Endothelial cell of umbilical vein (primary cell): ENCODE data around the gene BABAM2. TPM values are rescaled to one million over a fixed set of nuclear protein-coding genes. Genes with fewer than 3 reads are reported as not detected.

Experiments
- BruUV-seq: library from RNA; stranded (reverse); fragments of 400-500 nt; replicated peaks from 2 replicates; lab custom pipeline; 2021; lab: Mats Ljungman, UMichigan
- CTCF ChIA-PET: fragments of 300-600, 350-600 bp; sonication (Branson Sonifier 250); formaldehyde crosslinking; loops from one replicate; lab custom pipeline; 2021; ENCODE audit warnings: antibody characterized with exemption, inconsistent platforms; lab: Charles Lee
- POLR2A ChIA-PET: fragments of 300-600, 350-600 bp; sonication (Branson Sonifier 250); formaldehyde crosslinking; loops from one replicate; lab custom pipeline; 2021; ENCODE audit warnings: antibody characterized with exemption, inconsistent platforms; lab: Charles Lee
- DNase-seq: peaks from one replicate; pipeline ENCODE4 v3.0.0-alpha.2; 2011; ENCODE audit warnings: low read depth, low spot score
- FAIRE-seq: peaks from 2 replicates; lab custom pipeline; 2011; peaks lifted over from hg19 to GRCh38; lab: Jason Lieb, UNC
- H2AFZ ChIP-seq: 2 replicates; pipeline ENCODE4 v1.6.0; 2012; ENCODE audit warnings: low read depth, low read length, control low read depth, inconsistent platforms
- H3K27ac ChIP-seq: 2 replicates; pipeline ENCODE4 v1.5.1; 2011; ENCODE audit warnings: low read depth, mild to moderate bottlenecking, control low read depth, low read length, moderate library complexity; ENCODE audit not compliant: insufficient read depth
- H3K27me3 ChIP-seq, 2 experiments: 2 replicates each; pipeline versions ENCODE4 v1.6.0 to v1.6.1; 2011; ENCODE audit warnings: low read length in 2 of 2, mixed read lengths in 1 of 2; ENCODE audit not compliant: control insufficient read depth in 2 of 2, insufficient read depth in 2 of 2
- H3K36me3 ChIP-seq, 2 experiments: 2 replicates in 1 of 2; 3 replicates in 1 of 2; pipeline ENCODE4 v1.5.1; 2011; ENCODE audit warnings: low read length in 2 of 2, mild to moderate bottlenecking in 1 of 2, moderate library complexity in 1 of 2; ENCODE audit not compliant: control insufficient read depth in 2 of 2, insufficient read depth in 2 of 2; ENCODE audit errors: extremely low read depth in 1 of 2
- H3K4me1 ChIP-seq: 3 replicates; pipeline ENCODE4 v1.5.1; 2011; ENCODE audit warnings: mild to moderate bottlenecking, low read length; ENCODE audit not compliant: control insufficient read depth, insufficient read depth; ENCODE audit errors: extremely low read depth
- H3K4me2 ChIP-seq: 2 replicates; pipeline ENCODE4 v1.6.1; 2011; ENCODE audit warnings: low read length, control low read depth, mixed read lengths; ENCODE audit not compliant: insufficient read depth
- H3K4me3 ChIP-seq, 3 experiments: fragments of 200-600 bp in 1 of 3; sonication (generic), shearing (Covaris generic) in 1 of 3; replicated peaks in 1 of 3; 2 replicates each; pipeline ENCODE4 v1.5.1; 2011 to 2016; ENCODE audit warnings: control low read depth in 3 of 3, low read length in 3 of 3, mild to moderate bottlenecking in 2 of 3, inconsistent platforms in 1 of 3, low read depth in 1 of 3, moderate library complexity in 1 of 3; ENCODE audit not compliant: insufficient read depth in 1 of 3
- H3K79me2 ChIP-seq: 2 replicates; pipeline ENCODE4 v1.6.0; 2012; ENCODE audit warnings: low read length, inconsistent platforms; ENCODE audit not compliant: control insufficient read depth, insufficient read depth
- H3K9ac ChIP-seq: replicated peaks from 2 replicates; pipeline ENCODE3; 2011; ENCODE audit warnings: low read length, control low read depth; ENCODE audit not compliant: insufficient read depth; ENCODE audit errors: extremely low read depth
- H3K9me1 ChIP-seq: replicated peaks from 3 replicates; pipeline ENCODE4 v1.6.0; 2011; ENCODE audit warnings: mild to moderate bottlenecking, low read length; ENCODE audit not compliant: control insufficient read depth, insufficient read depth; ENCODE audit errors: extremely low read depth
- H3K9me3 ChIP-seq: replicated peaks from 2 replicates; pipeline ENCODE4 v1.5.1; 2012; ENCODE audit warnings: low read length, inconsistent platforms; ENCODE audit not compliant: control insufficient read depth, insufficient read depth
- H4K20me1 ChIP-seq: replicated peaks from 2 replicates; pipeline ENCODE3; 2011; ENCODE audit warnings: mild to moderate bottlenecking, low read length; ENCODE audit not compliant: control insufficient read depth, insufficient read depth; ENCODE audit errors: extremely low read depth
- EZH2 ChIP-seq: IDR thresholded peaks from 2 replicates; pipeline ENCODE4 v1.6.1; 2012; ENCODE audit warnings: borderline replicate concordance, low read depth, mild to moderate bottlenecking, moderate library complexity, low read length, inconsistent platforms; ENCODE audit not compliant: severe bottlenecking
- FOS ChIP-seq: IDR thresholded peaks from 2 replicates; pipeline ENCODE4 v1.6.1; 2011; ENCODE audit warnings: mild to moderate bottlenecking, low read length, moderate library complexity, borderline replicate concordance; ENCODE audit not compliant: insufficient read depth
- GATA2 ChIP-seq: IDR thresholded peaks from 2 replicates; pipeline ENCODE4 v1.7.0; 2011; ENCODE audit warnings: low read depth, mild to moderate bottlenecking, moderate library complexity, mixed read lengths, low read length; ENCODE audit not compliant: insufficient read length, insufficient read depth
- JUN ChIP-seq: IDR thresholded peaks from 2 replicates; pipeline ENCODE4 v1.6.1; 2011; ENCODE audit warnings: borderline replicate concordance, low read depth; ENCODE audit not compliant: insufficient read length, insufficient read depth
- MYC ChIP-seq: IDR thresholded peaks from one replicate; pipeline ENCODE4 v1.6.1; 2011; ENCODE audit warnings: mild to moderate bottlenecking, low read depth, low read length
- POLR2A ChIP-seq: IDR thresholded peaks from 2 replicates; pipeline ENCODE4 v1.6.1; 2012; ENCODE audit warnings: low read depth, mild to moderate bottlenecking, control low read depth, low read length
- POLR2AphosphoS5 ChIP-seq: IDR thresholded peaks from 2 replicates; pipeline ENCODE4 v1.6.1; 2012; ENCODE audit warnings: low read depth, mild to moderate bottlenecking, control low read depth, low read length, moderate library complexity; ENCODE audit not compliant: insufficient read depth
- dilution Hi-C: fragments of 300-500 bp; cut with MboI; formaldehyde crosslinking; loops from one replicate; pipeline ENCODE4 v1.15.0; 2019; ENCODE audit warnings: low sequenced_read_pairs; ENCODE audit not compliant: extremely low pct_ligation_motif_present
- intact Hi-C: fragments of 100-400 bp; cut with micrococcal nuclease; formaldehyde crosslinking; loops from one replicate; pipeline ENCODE4 v1.10.0; 2022
- polyA plus RNA-seq, 4 experiments: library from polyadenylated mRNA; depleted of rRNA in 3 of 4; stranded (reverse) in 3 of 4; unstranded in 1 of 4; fragments of >200 nt; gene quantifications; 2 replicates each; pipeline versions ENCODE4 v1.2.1 to v1.2.3, GENCODE V29; 2011 to 2012; ENCODE audit warnings: missing spikeins in 1 of 4
- total RNA-seq: library from RNA; stranded (reverse); gene quantifications from 2 replicates; pipeline ENCODE4 v1.2.3, GENCODE V29; 2021
- TF ChIP-seq, protein P1 (sequence below), 2 donors: IDR thresholded peaks; 1 replicate in 1 of 2; 2 replicates in 1 of 2; pipeline ENCODE4 v1.5.1; 2011; ENCODE audit warnings: low read length in 2 of 2, mild to moderate bottlenecking in 2 of 2, moderate library complexity in 2 of 2, control low read depth in 1 of 2, inconsistent platforms in 1 of 2, low read depth in 1 of 2; ENCODE audit not compliant: insufficient read depth in 1 of 2; ENCODE audit errors: extremely low read depth in 1 of 2
- TF ChIP-seq, protein P2 (sequence below): IDR thresholded peaks from 2 replicates; pipeline ENCODE4 v1.6.1; 2011; ENCODE audit not compliant: insufficient read depth, insufficient read length

The BABAM2 gene
- total and polyA plus RNA-seq, 2 donors (not counting 3 experiments of a cell fraction or from before 2014, with no cell fraction given) = 19.9 to 27.6 TPM

DNA sequence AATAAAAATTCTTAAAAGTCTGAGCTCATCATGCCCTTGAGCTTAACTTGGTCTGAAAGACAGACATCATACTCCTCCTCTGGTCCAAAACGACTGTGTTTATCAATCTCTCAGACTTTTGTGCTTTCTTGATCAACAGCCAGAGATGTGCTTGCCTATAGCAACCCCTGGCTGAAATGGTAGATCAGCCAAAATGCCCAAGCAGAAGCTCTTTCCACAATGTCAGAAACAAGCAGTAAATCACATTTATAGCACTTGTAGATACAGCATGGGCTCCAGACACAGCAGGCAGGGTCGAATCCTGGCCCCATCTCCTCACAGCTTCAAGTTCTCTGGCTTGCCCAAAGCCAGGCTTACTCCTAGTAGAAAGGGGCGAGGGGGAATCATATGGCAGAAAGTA is 391.7 kb downstream of the BABAM2 start:
- no peak overlapping the region for H3K4me3 ChIP-seq
- FAIRE-seq (no peak), DNase-seq (no peak)
- no peak overlapping the region for H3K27ac ChIP-seq
- no peaks in the 10 kb centered on the region for H3K9me3 ChIP-seq
- dilution Hi-C loops = no loop called here
- no peak overlapping the region for H3K9ac ChIP-seq
- ChIA-PET CTCF (interaction anchor here (0.6 to 1.6 kb wide), 2 partner anchors 14 to 127 kb away, joined by 3 read pairs; no protein-coding TSS in a partner anchor), POLR2A (interaction anchor here (0.7 kb wide), 1 partner anchor 19 kb away, joined by 4 read pairs; no protein-coding TSS in a partner anchor)
- no peaks in the 10 kb centered on the region for H3K4me1 ChIP-seq
- no peaks in the 10 kb centered on the region for H4K20me1 ChIP-seq
- H3K36me3 ChIP-seq = no peaks in the 10 kb centered on the region
- H2AFZ ChIP-seq = no peak overlapping the region
- no peak overlapping the region for H3K4me2 ChIP-seq
- no peaks in the 10 kb centered on the region for H3K9me1 ChIP-seq
- intact Hi-C loops = no loop called here
- no TSS peak for BruUV-seq
- TF ChIP-seq FOS (no peak), JUN (no peak), GATA2 (no peak), POLR2AphosphoS5 (no peak), EZH2 (no peak), MYC (no peak), POLR2A (no peak)
- TF ChIP-seq, protein P1, sequence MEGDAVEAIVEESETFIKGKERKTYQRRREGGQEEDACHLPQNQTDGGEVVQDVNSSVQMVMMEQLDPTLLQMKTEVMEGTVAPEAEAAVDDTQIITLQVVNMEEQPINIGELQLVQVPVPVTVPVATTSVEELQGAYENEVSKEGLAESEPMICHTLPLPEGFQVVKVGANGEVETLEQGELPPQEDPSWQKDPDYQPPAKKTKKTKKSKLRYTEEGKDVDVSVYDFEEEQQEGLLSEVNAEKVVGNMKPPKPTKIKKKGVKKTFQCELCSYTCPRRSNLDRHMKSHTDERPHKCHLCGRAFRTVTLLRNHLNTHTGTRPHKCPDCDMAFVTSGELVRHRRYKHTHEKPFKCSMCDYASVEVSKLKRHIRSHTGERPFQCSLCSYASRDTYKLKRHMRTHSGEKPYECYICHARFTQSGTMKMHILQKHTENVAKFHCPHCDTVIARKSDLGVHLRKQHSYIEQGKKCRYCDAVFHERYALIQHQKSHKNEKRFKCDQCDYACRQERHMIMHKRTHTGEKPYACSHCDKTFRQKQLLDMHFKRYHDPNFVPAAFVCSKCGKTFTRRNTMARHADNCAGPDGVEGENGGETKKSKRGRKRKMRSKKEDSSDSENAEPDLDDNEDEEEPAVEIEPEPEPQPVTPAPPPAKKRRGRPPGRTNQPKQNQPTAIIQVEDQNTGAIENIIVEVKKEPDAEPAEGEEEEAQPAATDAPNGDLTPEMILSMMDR (IDR thresholded peaks at IDR 0.05; ENCODE audit: extremely low read depth in 1 of 2, insufficient read depth in 1 of 2, low read depth in 1 of 2, low read length in 2 of 2) = no peak
- TF ChIP-seq, protein P2, sequence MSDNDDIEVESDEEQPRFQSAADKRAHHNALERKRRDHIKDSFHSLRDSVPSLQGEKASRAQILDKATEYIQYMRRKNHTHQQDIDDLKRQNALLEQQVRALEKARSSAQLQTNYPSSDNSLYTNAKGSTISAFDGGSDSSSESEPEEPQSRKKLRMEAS = no peak
- no peaks in the 10 kb centered on the region for H3K79me2 ChIP-seq
- no peaks in the 10 kb centered on the region for H3K27me3 ChIP-seq
